ENCODE results near the gene PDIA6.

PDIA6 gene

DNA sequence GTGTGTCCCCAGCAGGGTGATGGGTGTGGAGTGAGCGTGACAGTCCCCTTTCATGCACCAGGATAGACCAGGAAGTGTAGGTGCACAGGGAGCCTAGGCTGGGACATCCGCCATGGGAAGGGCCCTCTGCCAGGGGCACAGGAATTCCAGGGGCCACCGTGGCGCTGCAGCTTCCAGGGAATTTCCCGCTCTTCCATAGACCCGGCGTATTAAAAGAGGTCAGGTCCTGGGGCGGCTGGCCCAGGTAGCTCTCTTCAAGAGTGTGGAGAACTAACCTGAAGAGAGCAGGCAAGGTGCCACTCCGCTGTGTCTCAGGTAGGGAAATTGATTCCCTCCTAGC is 49.2 kb downstream of the PDIA6 start:
- TF ChIP-seq TAF1 (IDR thresholded peaks at IDR 0.05; ENCODE audit: borderline replicate concordance, insufficient read depth, low read length) (no peak), REST (IDR thresholded peaks at IDR 0.05; ENCODE audit: insufficient read depth in 1 of 2, low read depth in 2 of 2, low read length in 2 of 2) (no peak), POLR2AphosphoS5 (IDR thresholded peaks at IDR 0.05; ENCODE audit: low read depth, low read length) (no peak), FOXP2 (optimal IDR thresholded peaks at IDR 0.05; ENCODE audit: borderline replicate concordance, extremely low read depth, extremely low read length, insufficient read depth) (no peak), SIN3A (IDR thresholded peaks at IDR 0.05; ENCODE audit: borderline replicate concordance, insufficient read depth, low read length) (no peak)

DNA sequence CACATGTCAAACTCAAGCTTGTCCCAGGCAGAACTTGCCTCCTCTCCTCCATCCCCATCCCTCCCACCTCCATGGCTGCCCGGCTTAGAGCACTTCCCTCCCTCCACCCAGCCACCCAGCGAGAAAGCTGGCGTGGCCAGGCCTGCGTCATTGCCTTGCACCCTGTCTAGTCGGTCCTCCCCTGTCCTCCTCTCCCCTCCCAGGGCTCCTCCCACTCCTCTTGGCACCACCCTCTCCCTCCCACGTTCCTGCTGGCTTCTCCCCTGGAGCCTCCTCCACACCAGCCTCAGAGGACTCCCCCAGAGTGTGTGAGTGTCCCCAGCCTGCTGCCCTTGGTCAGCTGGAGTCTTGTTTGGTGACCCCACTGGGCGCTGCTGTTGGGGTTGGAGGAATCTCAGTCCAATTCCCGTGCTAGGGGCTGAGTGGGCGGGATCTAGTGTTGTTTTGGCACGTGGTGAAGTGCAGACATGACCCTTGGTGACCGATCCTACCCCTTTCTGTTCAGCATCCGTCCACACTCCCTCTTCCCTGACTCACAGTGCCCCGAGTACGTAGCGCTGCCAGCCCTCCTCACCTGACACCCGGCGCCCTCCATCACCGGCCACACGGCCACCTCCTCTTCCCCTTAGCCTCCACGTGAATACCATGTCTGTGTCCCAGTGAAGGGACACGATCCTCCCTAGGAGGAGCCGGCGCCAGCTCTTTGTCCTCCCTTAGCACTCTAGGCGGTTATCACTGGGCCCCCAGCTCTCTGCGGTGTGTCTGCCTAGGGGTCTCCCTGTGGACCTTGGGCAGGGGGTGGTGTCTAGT is 49.7 kb downstream of the PDIA6 start:
- no peak for TF ChIP-seq POLR2AphosphoS5 (IDR thresholded peaks at IDR 0.05; ENCODE audit: low read depth, low read length)
- no peak for TF ChIP-seq SIN3A (IDR thresholded peaks at IDR 0.05; ENCODE audit: borderline replicate concordance, insufficient read depth, low read length)
- TF ChIP-seq REST (IDR thresholded peaks at IDR 0.05; ENCODE audit: insufficient read depth in 1 of 2, low read depth in 2 of 2, low read length in 2 of 2): no peak
- TF ChIP-seq FOXP2 (optimal IDR thresholded peaks at IDR 0.05; ENCODE audit: borderline replicate concordance, extremely low read depth, extremely low read length, insufficient read depth): no peak
- no peak for TF ChIP-seq TAF1 (IDR thresholded peaks at IDR 0.05; ENCODE audit: borderline replicate concordance, insufficient read depth, low read length)

DNA sequence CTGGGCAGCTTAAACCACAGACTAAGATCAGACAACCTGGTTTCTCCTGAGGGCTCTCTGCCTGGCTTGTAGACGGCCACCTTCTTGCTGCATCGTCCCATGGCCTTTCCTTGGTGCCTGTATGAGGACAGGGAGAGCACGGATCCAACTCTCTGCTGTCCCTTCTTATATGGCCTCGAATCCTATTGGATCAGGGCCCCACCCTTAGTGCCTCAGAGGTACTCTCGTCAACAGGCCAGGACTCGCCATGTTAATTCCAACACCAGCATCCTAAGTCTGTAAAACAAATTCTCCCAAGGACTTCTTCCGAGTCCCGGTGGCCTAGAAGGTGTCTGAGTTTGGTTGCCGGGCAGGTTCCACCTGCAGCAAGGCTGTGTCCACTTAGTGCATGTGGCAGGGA is 51.0 kb downstream of the PDIA6 start:
- TF ChIP-seq TAF1 (IDR thresholded peaks at IDR 0.05; ENCODE audit: borderline replicate concordance, insufficient read depth, low read length): no peak
- TF ChIP-seq SIN3A (IDR thresholded peaks at IDR 0.05; ENCODE audit: borderline replicate concordance, insufficient read depth, low read length): no peak
- TF ChIP-seq REST (IDR thresholded peaks at IDR 0.05; ENCODE audit: insufficient read depth in 1 of 2, low read depth in 2 of 2, low read length in 2 of 2): no peak
- no peak for TF ChIP-seq POLR2AphosphoS5 (IDR thresholded peaks at IDR 0.05; ENCODE audit: low read depth, low read length)
- TF ChIP-seq FOXP2 (optimal IDR thresholded peaks at IDR 0.05; ENCODE audit: borderline replicate concordance, extremely low read depth, extremely low read length, insufficient read depth): no peak

DNA sequence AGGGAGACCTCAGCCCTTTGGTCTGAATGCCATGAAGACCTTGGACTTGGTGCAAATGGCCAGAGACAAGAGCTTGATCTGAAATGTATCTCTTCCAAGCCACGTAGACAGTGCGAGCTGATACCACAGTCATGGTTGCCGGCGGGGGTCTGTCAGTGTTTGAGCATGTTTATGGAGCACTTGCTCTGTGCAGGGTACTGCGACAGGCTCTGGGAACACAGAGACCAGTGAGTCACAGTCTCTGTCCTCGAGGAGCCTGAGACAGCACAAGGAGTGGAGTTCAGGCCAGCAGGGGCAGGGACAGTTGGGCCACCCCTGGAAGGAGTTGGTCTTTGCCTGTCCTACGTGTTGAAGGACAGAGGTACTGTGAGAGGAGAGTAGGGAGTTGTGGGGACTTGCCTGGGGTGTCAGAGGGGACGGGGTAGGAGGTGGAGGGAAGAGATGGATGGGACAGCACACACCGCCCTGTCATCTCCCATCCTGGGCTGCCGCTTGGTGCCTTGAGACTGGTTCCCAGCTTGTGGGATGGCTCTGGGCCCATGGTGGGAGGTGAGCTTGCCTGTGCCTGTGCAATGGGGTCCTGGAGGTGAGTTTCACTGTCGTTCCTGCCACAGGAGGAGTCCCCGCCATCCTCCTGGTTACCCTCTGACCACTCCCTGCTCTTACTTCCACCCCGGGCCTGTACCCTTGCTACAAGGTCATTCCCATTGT is 51.6 kb downstream of the PDIA6 start:
- TF ChIP-seq SIN3A (IDR thresholded peaks at IDR 0.05; ENCODE audit: borderline replicate concordance, insufficient read depth, low read length) (no peak), REST (IDR thresholded peaks at IDR 0.05; ENCODE audit: insufficient read depth in 1 of 2, low read depth in 2 of 2, low read length in 2 of 2) (no peak)

Measured in PFSK-1 (cell line).